ENCODE data around the gene FOXF1.

DNA sequence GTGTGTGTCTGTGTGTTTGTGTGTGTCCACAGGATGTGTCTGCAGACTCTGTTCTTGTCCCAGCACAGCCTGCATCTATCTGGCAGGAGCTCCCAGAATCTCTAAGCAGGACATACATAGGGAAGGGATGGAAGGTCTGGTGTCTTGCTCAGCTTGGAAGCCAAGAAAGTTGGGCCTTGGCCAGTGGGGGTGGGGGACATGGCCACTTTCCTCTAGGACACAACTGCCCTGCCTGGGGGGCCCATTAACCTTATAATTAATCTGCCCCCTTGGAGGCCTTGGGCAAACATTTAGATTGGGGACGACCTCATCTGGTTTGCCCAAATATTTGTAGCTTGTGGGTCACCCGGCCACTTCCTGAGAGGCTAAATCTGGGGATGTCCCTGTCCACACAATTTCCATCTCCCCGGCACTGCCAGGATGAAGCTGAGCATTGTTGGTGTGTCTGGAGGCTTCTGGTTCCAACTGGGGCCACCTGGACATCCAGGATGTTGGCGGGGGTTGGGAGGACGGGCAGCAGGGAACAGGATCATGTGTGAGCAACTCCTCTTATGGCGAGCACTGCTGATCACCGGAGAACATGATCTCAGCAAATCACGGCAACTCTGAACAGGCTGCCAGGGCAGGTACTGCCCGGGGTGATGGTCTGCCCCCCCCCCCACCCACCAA, 17.2 kb upstream of the FOXF1 start:
- TF ChIP-seq, protein P1, sequence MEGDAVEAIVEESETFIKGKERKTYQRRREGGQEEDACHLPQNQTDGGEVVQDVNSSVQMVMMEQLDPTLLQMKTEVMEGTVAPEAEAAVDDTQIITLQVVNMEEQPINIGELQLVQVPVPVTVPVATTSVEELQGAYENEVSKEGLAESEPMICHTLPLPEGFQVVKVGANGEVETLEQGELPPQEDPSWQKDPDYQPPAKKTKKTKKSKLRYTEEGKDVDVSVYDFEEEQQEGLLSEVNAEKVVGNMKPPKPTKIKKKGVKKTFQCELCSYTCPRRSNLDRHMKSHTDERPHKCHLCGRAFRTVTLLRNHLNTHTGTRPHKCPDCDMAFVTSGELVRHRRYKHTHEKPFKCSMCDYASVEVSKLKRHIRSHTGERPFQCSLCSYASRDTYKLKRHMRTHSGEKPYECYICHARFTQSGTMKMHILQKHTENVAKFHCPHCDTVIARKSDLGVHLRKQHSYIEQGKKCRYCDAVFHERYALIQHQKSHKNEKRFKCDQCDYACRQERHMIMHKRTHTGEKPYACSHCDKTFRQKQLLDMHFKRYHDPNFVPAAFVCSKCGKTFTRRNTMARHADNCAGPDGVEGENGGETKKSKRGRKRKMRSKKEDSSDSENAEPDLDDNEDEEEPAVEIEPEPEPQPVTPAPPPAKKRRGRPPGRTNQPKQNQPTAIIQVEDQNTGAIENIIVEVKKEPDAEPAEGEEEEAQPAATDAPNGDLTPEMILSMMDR (IDR thresholded peaks at IDR 0.05) = no peak
- TF ChIP-seq POLR2A (IDR thresholded peaks at IDR 0.05) = no peak
